ENCODE measurements around the gene TJP3.

- no peak for TF ChIP-seq POLR2A (IDR thresholded peaks at IDR 0.05; ENCODE audit: extremely low read depth, insufficient read length)
- no peak for TF ChIP-seq CTCF (IDR thresholded peaks at IDR 0.05; ENCODE audit: low read depth, low read length)
Observed at GRCh38 chr19:3712663-3713611, 4.8 kb downstream of the TJP3 start.
